ENCODE data around the gene CLIC2. TPM values are rescaled to one million over a fixed set of nuclear protein-coding genes. Genes with fewer than 3 reads are reported as not detected.
"Not testable (repeated sequence)": the region's sequence is repeated elsewhere in the genome, so short reads cannot be mapped to it uniquely, and the experiment has no call there.

CLIC2 gene
- total RNA-seq, 1 donor from 2014 or later: 53.4 TPM

DNA sequence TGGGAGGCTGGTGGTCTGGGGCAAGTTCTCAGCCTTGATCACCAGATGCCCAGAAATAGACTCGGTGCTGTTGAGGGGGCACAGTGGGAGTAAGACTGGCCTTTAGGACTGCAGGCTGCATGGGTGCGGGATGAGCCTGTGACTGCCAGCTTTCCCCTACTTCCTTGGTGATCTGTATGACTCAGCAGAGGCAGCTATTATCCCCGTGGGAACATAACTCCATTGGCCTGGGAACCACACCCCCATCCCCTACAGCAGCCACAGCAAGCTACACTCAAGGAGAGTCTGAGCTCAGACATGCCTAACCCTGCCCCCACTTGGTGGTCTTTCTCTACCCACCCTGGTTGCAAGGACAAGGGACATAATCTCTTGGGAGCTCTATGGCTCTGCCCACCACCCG, 20.6 kb downstream of the CLIC2 start:
- H3K27me3 ChIP-seq (ENCODE audit: low read depth): no peaks in the 10 kb centered on the region
- TF ChIP-seq, protein P1, sequence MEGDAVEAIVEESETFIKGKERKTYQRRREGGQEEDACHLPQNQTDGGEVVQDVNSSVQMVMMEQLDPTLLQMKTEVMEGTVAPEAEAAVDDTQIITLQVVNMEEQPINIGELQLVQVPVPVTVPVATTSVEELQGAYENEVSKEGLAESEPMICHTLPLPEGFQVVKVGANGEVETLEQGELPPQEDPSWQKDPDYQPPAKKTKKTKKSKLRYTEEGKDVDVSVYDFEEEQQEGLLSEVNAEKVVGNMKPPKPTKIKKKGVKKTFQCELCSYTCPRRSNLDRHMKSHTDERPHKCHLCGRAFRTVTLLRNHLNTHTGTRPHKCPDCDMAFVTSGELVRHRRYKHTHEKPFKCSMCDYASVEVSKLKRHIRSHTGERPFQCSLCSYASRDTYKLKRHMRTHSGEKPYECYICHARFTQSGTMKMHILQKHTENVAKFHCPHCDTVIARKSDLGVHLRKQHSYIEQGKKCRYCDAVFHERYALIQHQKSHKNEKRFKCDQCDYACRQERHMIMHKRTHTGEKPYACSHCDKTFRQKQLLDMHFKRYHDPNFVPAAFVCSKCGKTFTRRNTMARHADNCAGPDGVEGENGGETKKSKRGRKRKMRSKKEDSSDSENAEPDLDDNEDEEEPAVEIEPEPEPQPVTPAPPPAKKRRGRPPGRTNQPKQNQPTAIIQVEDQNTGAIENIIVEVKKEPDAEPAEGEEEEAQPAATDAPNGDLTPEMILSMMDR (IDR thresholded peaks at IDR 0.05): no peak

DNA sequence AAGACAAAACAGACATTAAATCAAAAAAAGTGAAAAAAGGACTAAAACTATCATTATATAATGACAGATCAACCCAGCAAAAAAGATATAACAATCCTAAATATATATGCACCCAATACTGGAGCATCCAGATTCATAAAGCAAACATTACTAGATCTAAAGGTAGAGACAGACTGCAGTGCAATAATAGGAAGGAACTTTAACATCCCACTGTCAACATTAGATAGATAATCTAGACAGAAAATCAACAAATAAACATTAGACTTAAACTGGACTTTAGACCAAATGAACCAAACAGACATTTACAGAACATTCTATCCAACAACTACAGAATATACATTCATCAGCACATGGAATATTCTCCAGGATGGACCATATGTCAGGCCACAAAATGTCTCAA, 40.6 kb downstream of the CLIC2 start:
- no peaks in the 10 kb centered on the region for H3K9me3 ChIP-seq
- intact Hi-C loops (cut with DNase I): no loop called here
- H3K4me1 ChIP-seq: no peaks in the 10 kb centered on the region
- no peaks in the 10 kb centered on the region for H3K27me3 ChIP-seq (ENCODE audit: low read depth)
- no peak overlapping the region for H3K27ac ChIP-seq
- ATAC-seq (no peak), DNase-seq (no peak)
- no peaks in the 10 kb centered on the region for H3K36me3 ChIP-seq
- H3K4me3 ChIP-seq: no peak overlapping the region
- TF ChIP-seq, protein P1 (IDR thresholded peaks at IDR 0.05): no peak

More for the DNA sequence above, 20.6 kb downstream of the CLIC2 start:
- no peak overlapping the region for H3K4me3 ChIP-seq
- no peaks in the 10 kb centered on the region for H3K4me1 ChIP-seq
- no peak overlapping the region for H3K27ac ChIP-seq
- ATAC-seq (no peak), DNase-seq (no peak)
- no peaks in the 10 kb centered on the region for H3K9me3 ChIP-seq
- no peaks in the 10 kb centered on the region for H3K36me3 ChIP-seq
- intact Hi-C loops (cut with DNase I): no loop called here

DNA sequence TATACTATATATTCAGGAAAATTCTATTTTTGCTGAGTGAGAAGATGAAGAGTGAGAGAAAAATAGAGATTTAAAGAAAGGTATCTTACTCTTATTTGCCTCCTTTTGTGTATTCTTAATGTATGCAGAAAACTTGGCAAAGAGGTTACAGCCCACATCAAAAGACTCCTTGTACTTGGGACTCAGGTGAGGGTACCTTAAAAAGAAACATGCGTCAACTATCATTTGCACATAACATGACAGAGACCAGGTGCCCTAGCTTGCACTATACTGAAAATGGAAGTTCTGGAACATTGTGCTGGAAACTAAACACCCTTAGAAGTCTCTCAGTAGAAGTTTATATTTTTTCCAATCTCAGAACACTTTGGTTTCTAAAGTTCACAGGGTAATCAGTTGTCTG, 54.5 kb downstream of the CLIC2 start:
- intact Hi-C loops (cut with DNase I): no loop called here
- no peaks in the 10 kb centered on the region for H3K4me1 ChIP-seq
- H3K27ac ChIP-seq: no peak overlapping the region
- ATAC-seq (no peak), DNase-seq (no peak)
- no peaks in the 10 kb centered on the region for H3K9me3 ChIP-seq
- TF ChIP-seq, protein P1 (IDR thresholded peaks at IDR 0.05): no peak
- peaks cover 24% of the 10 kb centered on the region for H3K36me3 ChIP-seq
- no peak overlapping the region for H3K4me3 ChIP-seq
- H3K27me3 ChIP-seq (ENCODE audit: low read depth): no peaks in the 10 kb centered on the region

DNA sequence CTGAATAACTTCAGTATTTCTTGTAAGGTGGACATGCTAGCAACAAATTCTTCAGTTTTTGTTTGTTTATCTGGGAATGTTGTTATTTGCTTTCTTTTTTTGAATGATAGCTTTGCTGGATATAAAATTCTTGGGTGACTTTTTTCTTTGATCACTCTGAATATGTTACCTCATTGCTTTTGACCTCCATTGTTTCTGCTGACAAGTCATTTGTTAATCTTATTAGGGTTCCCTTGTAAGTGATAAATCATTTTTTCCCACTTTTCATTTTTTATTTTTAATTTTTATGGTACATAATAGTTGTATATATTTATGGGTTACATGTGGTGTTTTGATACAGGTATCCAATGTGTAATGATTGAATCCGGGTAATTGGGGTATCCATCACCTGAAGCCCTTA, 63.4 kb downstream of the CLIC2 start:
- intact Hi-C loops (cut with DNase I): no loop called here
- Histone ChIP-seq H3K9me3 (no peaks in the 10 kb centered on the region), H3K4me1 (no peaks in the 10 kb centered on the region), H3K27me3 (ENCODE audit: low read depth) (no peaks in the 10 kb centered on the region), H3K27ac (no peak overlapping the region), H3K36me3 (no peaks in the 10 kb centered on the region), H3K4me3 (no peak overlapping the region)
- no peak for ATAC-seq
- TF ChIP-seq, protein P1 (IDR thresholded peaks at IDR 0.05): no peak
- DNase-seq: no peak

- H3K27ac ChIP-seq; H3K4me1 ChIP-seq; H3K9me3 ChIP-seq; DNase-seq; H3K4me3 ChIP-seq; ATAC-seq; H3K27me3 ChIP-seq (ENCODE audit: low read depth); intact Hi-C loops (cut with DNase I); H3K36me3 ChIP-seq: not testable (repeated sequence)
Measured at GRCh38 chrX:155267995-155268394, 66.4 kb downstream of the CLIC2 start.

DNA sequence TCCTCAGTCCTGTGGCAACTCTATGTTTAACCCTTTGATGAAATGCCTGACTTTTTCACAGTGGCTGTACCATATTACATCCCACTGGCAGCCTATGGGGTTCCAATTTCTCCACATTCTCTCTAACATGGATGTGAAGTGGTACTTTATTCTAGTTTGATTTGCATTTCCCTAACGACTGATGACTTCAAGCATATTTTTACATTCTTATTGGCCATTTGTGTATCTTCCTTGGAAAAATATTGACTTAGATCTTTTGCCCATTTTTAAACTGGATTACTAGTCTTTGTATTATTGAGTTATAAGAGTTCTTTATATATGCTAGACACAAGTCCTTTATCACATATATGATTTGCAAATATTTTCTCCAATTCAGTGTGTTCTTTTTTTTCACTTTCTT, 68.0 kb downstream of the CLIC2 start:
- intact Hi-C loops (cut with DNase I): no loop called here

More for the DNA sequence above, 68.0 kb downstream of the CLIC2 start:
- H3K27me3 ChIP-seq (ENCODE audit: low read depth): no peaks in the 10 kb centered on the region
- ATAC-seq (no peak), DNase-seq (no peak)
- no peaks in the 10 kb centered on the region for H3K4me1 ChIP-seq
- H3K27ac ChIP-seq: no peak overlapping the region
- no peaks in the 10 kb centered on the region for H3K36me3 ChIP-seq
- no peak overlapping the region for H3K4me3 ChIP-seq
- no peaks in the 10 kb centered on the region for H3K9me3 ChIP-seq
- TF ChIP-seq, protein P1 (IDR thresholded peaks at IDR 0.05): no peak
